GM12801 (cell line): Measurements from ENCODE around the gene CNOT8.

ENCODE experiments used
- CTCF ChIP-seq: IDR thresholded peaks from one replicate; pipeline ENCODE4 v1.5.1; 2011; ENCODE audit warnings: control low read depth; ENCODE audit not compliant: insufficient read length; ENCODE audit errors: extremely low read depth

CNOT8 gene

GRCh38 chr5:154850255-154851062, 8.0 kb upstream of the CNOT8 start, which contains the start of gene FAXDC2:
Gene FAXDC2 (minus strand): TSS chr5:154850603. CDS start chr5:154838178, 12,425 bp downstream.
- TF ChIP-seq CTCF, result no peak

GRCh38 chr5:154851351-154851750, 7.1 kb upstream of the CNOT8 start:
- no peak for TF ChIP-seq CTCF

GRCh38 chr5:154857530-154858296, 714 bp upstream of the CNOT8 start:
- no peak for TF ChIP-seq CTCF

GRCh38 chr5:154858972-154859871, 795 bp downstream of the CNOT8 start:
- no peak for TF ChIP-seq CTCF

DNA sequence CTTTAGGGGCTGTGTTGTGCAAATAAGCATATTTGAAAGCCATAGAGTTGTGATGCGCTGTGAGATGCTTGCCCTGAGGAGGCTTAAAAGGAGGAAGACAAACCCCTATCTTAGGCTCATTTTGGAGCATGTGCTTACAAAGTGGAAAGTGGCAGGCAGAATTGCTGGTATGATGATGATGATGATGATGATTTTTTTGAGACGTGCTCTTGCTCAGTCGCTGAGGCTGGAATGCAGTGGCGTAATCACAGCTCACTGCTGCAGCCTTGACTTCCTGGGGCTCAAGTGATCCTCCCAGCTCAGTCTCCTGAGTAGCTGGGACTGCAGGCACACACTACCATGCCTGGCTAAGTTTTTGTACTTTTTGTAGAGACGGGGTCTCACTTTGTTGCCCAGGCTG, 1.7 kb downstream of the CNOT8 start:
- TF ChIP-seq CTCF, result no peak

DNA sequence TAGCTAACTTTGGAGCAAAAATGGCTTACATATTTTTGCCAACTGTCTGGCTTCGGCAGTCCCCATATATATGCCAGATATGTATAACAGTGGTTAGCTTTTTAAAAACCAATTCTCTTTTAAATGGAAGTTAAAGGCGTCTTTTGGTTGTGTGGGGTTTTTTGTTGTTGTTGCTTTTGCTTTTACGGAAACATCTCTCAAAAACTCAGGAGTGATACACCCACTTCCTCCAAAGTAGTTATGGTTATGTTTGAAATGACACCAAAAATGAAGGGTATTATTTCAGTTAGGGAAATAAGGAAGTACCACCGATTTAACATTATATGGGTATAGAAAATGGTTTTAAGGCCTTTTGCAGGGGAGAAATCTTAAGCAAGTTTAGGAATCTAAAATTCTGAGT, 2.3 kb downstream of the CNOT8 start:
- TF ChIP-seq CTCF, result no peak

GRCh38 chr5:154861946-154862345, 3.5 kb downstream of the CNOT8 start:
- no peak for TF ChIP-seq CTCF
